Testis (tissue), 2 donors: ENCODE measurements around the gene TAT.

Experiments used
- POLR2A ChIP-seq: fragments of 450-650 bp; IDR thresholded peaks from one replicate; pipeline ENCODE4 v1.6.1; 2017; ENCODE audit warnings: antibody characterized with exemption, mild to moderate bottlenecking, moderate library complexity
- TF ChIP-seq, protein P1 (sequence below), 3 experiments: fragments of 450-650 bp in 2 of 3; fragments of 200-600 bp in 1 of 3; sonication (generic) in 1 of 3; IDR thresholded peaks; one replicate each; pipeline ENCODE4 v1.5.1; 2016 to 2019; ENCODE audit warnings: antibody characterized with exemption in 3 of 3, mild to moderate bottlenecking in 2 of 3, moderate library complexity in 1 of 3

- TF ChIP-seq, protein P1, sequence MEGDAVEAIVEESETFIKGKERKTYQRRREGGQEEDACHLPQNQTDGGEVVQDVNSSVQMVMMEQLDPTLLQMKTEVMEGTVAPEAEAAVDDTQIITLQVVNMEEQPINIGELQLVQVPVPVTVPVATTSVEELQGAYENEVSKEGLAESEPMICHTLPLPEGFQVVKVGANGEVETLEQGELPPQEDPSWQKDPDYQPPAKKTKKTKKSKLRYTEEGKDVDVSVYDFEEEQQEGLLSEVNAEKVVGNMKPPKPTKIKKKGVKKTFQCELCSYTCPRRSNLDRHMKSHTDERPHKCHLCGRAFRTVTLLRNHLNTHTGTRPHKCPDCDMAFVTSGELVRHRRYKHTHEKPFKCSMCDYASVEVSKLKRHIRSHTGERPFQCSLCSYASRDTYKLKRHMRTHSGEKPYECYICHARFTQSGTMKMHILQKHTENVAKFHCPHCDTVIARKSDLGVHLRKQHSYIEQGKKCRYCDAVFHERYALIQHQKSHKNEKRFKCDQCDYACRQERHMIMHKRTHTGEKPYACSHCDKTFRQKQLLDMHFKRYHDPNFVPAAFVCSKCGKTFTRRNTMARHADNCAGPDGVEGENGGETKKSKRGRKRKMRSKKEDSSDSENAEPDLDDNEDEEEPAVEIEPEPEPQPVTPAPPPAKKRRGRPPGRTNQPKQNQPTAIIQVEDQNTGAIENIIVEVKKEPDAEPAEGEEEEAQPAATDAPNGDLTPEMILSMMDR (IDR thresholded peaks at IDR 0.05) = no peak
- TF ChIP-seq POLR2A = no peak
Observed at GRCh38 chr16:71532366-71532765, 44.5 kb downstream of the TAT start.
